RWPE1 (cell line): Measurements from ENCODE around the gene AMBRA1.

Source experiments
- CTCF ChIA-PET: fragments of 350-600 bp; sonication (Branson Sonifier 250); formaldehyde crosslinking; extraction: SDS; loops from one replicate; lab custom pipeline; 2021; lab: Yijun Ruan, JAX
- POLR2A ChIA-PET: fragments of 400-600 bp; formaldehyde crosslinking; extraction: SDS; loops from one replicate; lab custom pipeline; 2020; ENCODE audit warnings: antibody characterized with exemption; ENCODE audit not compliant: low non-redundant PET; lab: Yijun Ruan, JAX
- DNase-seq: peaks from one replicate; pipeline ENCODE4 v3.0.0; 2012; ENCODE audit warnings: low spot score
- H3K27ac ChIP-seq: fragments of 450-650 bp; 2 replicates; pipeline ENCODE4 v1.5.1; 2017
- CTCF ChIP-seq: fragments of 450-650 bp; conservative IDR thresholded peaks from 2 replicates; pipeline ENCODE4 v1.5.1; 2017; ENCODE audit warnings: low read depth, mild to moderate bottlenecking

AMBRA1 gene

GRCh38 chr11:46493791-46494190, 100.0 kb downstream of the AMBRA1 start:
- DNase-seq: no peak
- H3K27ac ChIP-seq: no peak overlapping the region
- ChIA-PET POLR2A (no interaction called here), CTCF (no interaction called here)
- no peak for TF ChIP-seq CTCF

GRCh38 chr11:46492532-46492931, 101.3 kb downstream of the AMBRA1 start:
- no peak overlapping the region for H3K27ac ChIP-seq
- DNase-seq: no peak
- POLR2A ChIA-PET: no interaction called here
- TF ChIP-seq CTCF: no peak
- CTCF ChIA-PET: interaction anchor here (0.6 to 0.7 kb wide), 2 partner anchors 96 to 100 kb away, joined by 3 to 7 read pairs; no protein-coding TSS in a partner anchor

- TF ChIP-seq CTCF: no peak
- ChIA-PET CTCF (interaction anchor here (0.6 kb wide), 1 partner anchor 97 kb away, joined by 3 read pairs; no protein-coding TSS in a partner anchor), POLR2A (interaction anchor here (0.6 kb wide), 1 partner anchor 126 kb away, joined by 3 read pairs; no protein-coding TSS in a partner anchor)
- H3K27ac ChIP-seq: no peak overlapping the region
- DNase-seq: no peak
Measured at GRCh38 chr11:46491661-46492330, 102.0 kb downstream of the AMBRA1 start.

GRCh38 chr11:46490666-46491065, 103.2 kb downstream of the AMBRA1 start:
- H3K27ac ChIP-seq: no peak overlapping the region
- POLR2A ChIA-PET: interaction anchor here (0.6 kb wide), 1 partner anchor 143 kb away, joined by 6 read pairs; no protein-coding TSS in a partner anchor
- no peak for DNase-seq
- no peak for TF ChIP-seq CTCF
- CTCF ChIA-PET: interaction anchor here (1.0 to 1.5 kb wide), 6 partner anchors 35 to 102 kb away, joined by 3 to 6 read pairs (median 4); no protein-coding TSS in a partner anchor

- TF ChIP-seq CTCF: peak; percentile 65
- DNase-seq: peak; percentile 60
- CTCF ChIA-PET: interaction anchor here (0.5 to 1.5 kb wide), 10 partner anchors 33 to 185 kb away, joined by 3 to 6 read pairs (median 3); no protein-coding TSS in a partner anchor
- no peak overlapping the region for H3K27ac ChIP-seq
- POLR2A ChIA-PET: no interaction called here
Measured at GRCh38 chr11:46489656-46490560, 103.9 kb downstream of the AMBRA1 start.

- no peak for TF ChIP-seq CTCF
- no peak for DNase-seq
- ChIA-PET POLR2A (no interaction called here), CTCF (no interaction called here)
- no peak overlapping the region for H3K27ac ChIP-seq
Measured at GRCh38 chr11:46485856-46486443, 107.9 kb downstream of the AMBRA1 start.
